ENCODE data around the gene OBSCN.

Gene OBSCN

GRCh38 chr1:228299211-228299610 lies 91.4 kb downstream of the OBSCN start:
- no peak for DNase-seq
- no peak for TF ChIP-seq CTCF (IDR thresholded peaks at IDR 0.05; ENCODE audit: low read depth, low read length, missing control alignments)
- no peak overlapping the region for H3K4me3 ChIP-seq (ENCODE audit: low read depth, low read length)
- H3K36me3 ChIP-seq (replicated peaks), result no peaks in the 10 kb centered on the region
- H3K27me3 ChIP-seq (replicated peaks), result no peaks in the 10 kb centered on the region
- H3K27ac ChIP-seq, result no peak overlapping the region
- in situ Hi-C loops (cut with HindIII; ENCODE audit: low pct_ligation_motif_present, low sequenced_read_pairs), result no loop called here

DNA sequence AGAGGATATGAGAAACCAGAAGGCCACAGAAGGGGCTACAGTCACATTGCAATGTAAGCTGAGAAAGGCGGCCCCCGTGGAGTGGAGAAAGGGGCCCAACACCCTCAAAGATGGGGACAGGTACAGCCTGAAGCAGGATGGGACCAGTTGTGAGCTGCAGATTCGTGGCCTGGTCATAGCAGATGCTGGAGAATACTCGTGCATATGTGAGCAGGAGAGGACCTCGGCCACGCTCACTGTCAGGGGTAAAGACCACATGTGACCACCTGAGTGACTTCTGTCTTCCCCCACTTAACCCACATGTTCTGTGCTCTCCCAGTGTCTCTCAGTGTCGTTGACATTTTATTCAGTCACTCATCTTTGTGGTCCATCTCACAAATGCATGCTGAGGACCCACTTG lies 92.1 kb downstream of the OBSCN start:
- H3K4me3 ChIP-seq (ENCODE audit: low read depth, low read length), result no peak overlapping the region
- no peak for DNase-seq
- TF ChIP-seq CTCF (IDR thresholded peaks at IDR 0.05; ENCODE audit: low read depth, low read length, missing control alignments), result no peak
- H3K27ac ChIP-seq, result no peak overlapping the region
- in situ Hi-C loops (cut with HindIII; ENCODE audit: low pct_ligation_motif_present, low sequenced_read_pairs), result no loop called here
- no peaks in the 10 kb centered on the region for H3K36me3 ChIP-seq (replicated peaks)
- H3K27me3 ChIP-seq (replicated peaks), result no peaks in the 10 kb centered on the region

- H3K36me3 ChIP-seq (replicated peaks), result no peaks in the 10 kb centered on the region
- H3K4me3 ChIP-seq (ENCODE audit: low read depth, low read length), result no peak overlapping the region
- no peak overlapping the region for H3K27ac ChIP-seq
- no peak for TF ChIP-seq CTCF (IDR thresholded peaks at IDR 0.05; ENCODE audit: low read depth, low read length, missing control alignments)
- no peak for DNase-seq
- in situ Hi-C loops (cut with HindIII; ENCODE audit: low pct_ligation_motif_present, low sequenced_read_pairs), result no loop called here
- H3K27me3 ChIP-seq (replicated peaks), result no peaks in the 10 kb centered on the region
These were observed 94.2 kb downstream of the OBSCN start for GRCh38 chr1:228302086-228302485.

- TF ChIP-seq CTCF (IDR thresholded peaks at IDR 0.05; ENCODE audit: low read depth, low read length, missing control alignments), result no peak
- in situ Hi-C loops (cut with HindIII; ENCODE audit: low pct_ligation_motif_present, low sequenced_read_pairs), result no loop called here
- no peak overlapping the region for H3K4me3 ChIP-seq (ENCODE audit: low read depth, low read length)
These were observed 95.8 kb downstream of the OBSCN start for GRCh38 chr1:228303596-228303995.

DNA sequence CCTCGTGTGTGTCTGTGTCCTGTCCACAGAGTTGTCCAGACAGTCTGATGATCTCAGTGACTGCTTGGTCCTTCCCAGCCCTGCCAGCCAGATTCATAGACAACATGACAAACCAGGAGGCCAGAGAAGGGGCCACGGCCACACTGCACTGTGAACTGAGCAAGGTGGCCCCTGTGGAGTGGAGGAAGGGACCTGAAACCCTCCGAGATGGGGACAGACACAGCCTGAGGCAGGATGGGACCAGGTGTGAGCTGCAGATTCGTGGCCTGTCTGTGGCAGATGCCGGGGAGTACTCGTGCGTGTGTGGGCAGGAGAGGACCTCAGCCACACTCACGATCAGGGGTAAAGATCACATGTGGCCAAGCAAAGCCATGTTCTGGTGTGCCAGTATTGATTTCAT lies 96.4 kb downstream of the OBSCN start:
- H3K36me3 ChIP-seq (replicated peaks), result no peaks in the 10 kb centered on the region
- no peak for DNase-seq
- no peak for TF ChIP-seq CTCF (IDR thresholded peaks at IDR 0.05; ENCODE audit: low read depth, low read length, missing control alignments)
- H3K4me3 ChIP-seq (ENCODE audit: low read depth, low read length), result no peak overlapping the region
- no peaks in the 10 kb centered on the region for H3K27me3 ChIP-seq (replicated peaks)
- in situ Hi-C loops (cut with HindIII; ENCODE audit: low pct_ligation_motif_present, low sequenced_read_pairs), result no loop called here
- H3K27ac ChIP-seq, result no peak overlapping the region

More at GRCh38 chr1:228303596-228303995, 95.8 kb downstream of the OBSCN start:
- Histone ChIP-seq H3K27me3 (replicated peaks) (no peaks in the 10 kb centered on the region), H3K36me3 (replicated peaks) (no peaks in the 10 kb centered on the region), H3K27ac (no peak overlapping the region)
- DNase-seq, result no peak

DNA sequence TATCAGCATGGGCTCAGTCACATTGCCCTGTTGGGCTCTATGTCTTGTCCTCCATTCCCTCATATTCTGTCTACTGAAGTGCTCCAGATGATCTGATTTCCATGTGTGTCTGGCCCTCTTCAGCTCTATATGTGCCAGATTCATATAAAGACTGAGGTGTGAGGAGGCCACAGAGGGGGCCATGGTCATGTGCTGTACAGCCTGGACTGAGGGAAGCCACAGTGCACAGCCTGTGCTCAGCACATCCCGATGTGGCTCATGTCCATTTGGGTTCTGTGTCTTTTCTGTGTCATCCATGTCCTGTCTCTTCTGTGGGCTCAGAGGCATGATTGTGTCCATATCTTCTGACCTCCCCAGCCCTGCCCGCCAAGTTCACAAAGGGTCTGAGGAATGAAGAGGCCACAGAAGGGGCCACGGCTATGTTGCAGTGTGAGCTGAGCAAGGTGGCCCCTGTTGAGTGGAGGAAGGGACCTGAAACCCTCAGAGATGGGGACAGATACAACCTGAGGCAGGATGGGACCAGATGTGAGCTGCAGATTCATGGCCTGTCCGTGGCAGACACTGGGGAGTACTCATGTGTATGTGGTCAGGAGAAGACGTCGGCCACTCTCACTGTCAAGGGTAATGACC lies 97.0 kb downstream of the OBSCN start:
- no peak for DNase-seq
- no peak for TF ChIP-seq CTCF (IDR thresholded peaks at IDR 0.05; ENCODE audit: low read depth, low read length, missing control alignments)
- Histone ChIP-seq H3K36me3 (replicated peaks) (no peaks in the 10 kb centered on the region), H3K27ac (no peak overlapping the region), H3K4me3 (ENCODE audit: low read depth, low read length) (no peak overlapping the region), H3K27me3 (replicated peaks) (no peaks in the 10 kb centered on the region)
- in situ Hi-C loops (cut with HindIII; ENCODE audit: low pct_ligation_motif_present, low sequenced_read_pairs), result no loop called here
